CD4-positive, alpha-beta T cell treated with Interleukin-6 for 4 hours (primary cell): ENCODE results near the gene CCL23.
A peak's percentile ranks its signal among the peaks of the same experiment; 100 is the strongest.
"Not testable (repeated sequence)": the region's sequence is repeated elsewhere in the genome, so short reads cannot be mapped to it uniquely, and the experiment has no call there.

Experiments
- DNase-seq: peaks from one replicate; pipeline ENCODE4 v3.0.0-alpha.2; 2020; ENCODE audit warnings: mixed read lengths

CCL23 gene

DNA sequence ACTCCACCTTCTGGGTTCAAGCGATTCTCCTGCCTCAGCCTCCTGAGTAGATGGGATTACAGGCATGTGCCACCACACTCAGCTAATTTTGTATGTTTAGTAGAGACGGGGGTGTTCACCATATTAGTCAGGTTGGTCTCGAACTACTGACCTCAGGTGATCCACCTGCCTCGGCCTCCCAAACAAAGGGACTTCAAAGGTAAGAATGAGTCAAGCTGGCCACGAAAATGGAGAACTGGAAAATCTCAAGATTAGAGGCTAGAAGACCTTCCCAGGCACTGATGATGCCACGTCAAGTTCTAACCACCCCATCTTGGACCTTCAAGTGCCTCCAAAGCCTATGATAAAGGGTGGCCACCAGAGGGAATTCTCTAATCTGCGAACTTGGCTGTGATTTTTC is 15.1 kb downstream of the CCL23 start:
- DNase-seq: no peak

DNA sequence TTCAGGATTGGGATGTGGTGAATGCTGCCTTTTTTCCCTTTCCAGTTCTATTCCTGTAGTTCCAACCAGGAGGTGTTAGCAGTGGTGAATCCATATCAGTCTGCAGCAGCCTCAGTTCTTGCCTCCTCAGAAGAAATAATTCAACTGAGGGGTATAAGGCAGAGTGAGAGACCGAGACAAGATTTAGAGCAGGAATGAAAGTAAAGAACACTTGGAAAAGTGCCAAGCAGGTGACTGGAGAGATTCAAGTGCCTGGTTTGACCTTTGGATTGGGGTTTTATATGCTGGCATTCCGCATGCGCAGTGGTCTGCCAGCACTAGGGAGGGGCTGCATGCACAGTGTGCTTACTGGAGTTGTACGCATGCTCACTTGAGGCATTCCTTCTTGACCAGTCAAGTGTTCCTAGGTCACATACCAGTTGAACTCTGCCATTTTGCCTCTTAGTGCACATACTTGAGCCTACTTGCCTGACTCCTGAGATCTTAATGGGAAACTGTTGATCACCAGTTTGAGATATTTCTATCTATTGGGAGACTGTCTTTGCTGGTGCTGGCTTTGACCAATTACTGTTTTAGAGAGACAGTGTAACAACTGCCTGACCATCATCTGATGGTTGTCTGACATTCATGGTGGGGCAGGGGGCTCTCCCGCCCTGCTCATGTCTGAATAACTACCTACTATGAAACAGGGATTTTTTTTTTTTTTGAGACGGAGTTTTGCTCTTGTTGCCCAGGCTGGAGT is 15.7 kb downstream of the CCL23 start:
- DNase-seq: no peak

DNA sequence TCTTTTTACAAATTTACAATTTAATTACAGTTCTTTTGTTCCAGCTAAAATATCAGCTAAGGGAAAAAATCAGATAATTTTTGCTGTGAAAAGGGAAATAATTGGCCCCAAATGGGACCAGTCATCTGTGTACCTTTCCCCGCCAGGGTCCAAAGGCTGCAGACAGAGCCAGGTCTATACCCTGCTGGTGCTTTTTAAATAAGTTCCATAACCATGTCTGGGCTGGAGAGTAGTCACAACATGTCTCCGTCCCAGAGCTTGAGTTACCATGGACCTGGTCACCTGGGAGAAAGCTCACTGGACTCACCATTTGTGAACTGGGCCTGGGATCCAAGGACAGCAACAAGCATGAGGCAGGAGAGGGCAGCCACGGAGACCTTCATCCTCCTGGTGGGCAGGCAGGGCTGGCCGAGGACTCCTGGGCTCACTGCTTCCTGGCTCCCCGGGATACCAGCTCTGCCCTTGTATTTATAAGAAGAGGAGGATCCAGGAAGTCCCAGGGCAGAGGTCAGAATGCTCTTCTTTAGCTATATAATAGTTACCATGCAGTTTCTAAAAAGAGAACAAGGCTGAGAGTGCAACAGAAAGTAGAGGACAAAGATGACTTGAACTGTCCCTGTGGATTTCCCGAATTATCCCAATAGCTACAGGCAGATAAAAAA is 16.5 kb downstream of the CCL23 start, which contains the start of gene CCL15:
Gene CCL15, minus strand, starts transcription at position 444 of the 662 bp plus-strand sequence. Its CDS starts 61 bp downstream, at position 383.
- DNase-seq: no peak

DNA sequence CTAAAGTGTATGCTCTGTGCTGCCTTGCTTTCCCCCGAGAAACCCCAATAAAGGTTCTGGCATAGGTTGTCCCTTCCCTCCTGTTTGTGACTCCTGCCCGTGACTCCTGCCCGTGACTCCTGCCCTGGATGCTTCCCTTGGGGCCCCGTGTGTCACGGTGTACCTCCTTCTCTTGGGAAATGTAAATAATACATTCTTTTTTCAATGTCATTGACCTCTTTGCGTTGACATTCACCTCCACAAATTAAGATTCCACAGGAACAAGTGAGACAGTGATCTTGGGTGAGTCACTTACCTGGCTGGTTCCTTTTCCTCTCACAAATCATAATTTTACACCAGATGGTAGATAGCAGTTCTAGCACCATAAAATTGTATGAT is 17.1 kb downstream of the CCL23 start:
- no peak for DNase-seq

DNA sequence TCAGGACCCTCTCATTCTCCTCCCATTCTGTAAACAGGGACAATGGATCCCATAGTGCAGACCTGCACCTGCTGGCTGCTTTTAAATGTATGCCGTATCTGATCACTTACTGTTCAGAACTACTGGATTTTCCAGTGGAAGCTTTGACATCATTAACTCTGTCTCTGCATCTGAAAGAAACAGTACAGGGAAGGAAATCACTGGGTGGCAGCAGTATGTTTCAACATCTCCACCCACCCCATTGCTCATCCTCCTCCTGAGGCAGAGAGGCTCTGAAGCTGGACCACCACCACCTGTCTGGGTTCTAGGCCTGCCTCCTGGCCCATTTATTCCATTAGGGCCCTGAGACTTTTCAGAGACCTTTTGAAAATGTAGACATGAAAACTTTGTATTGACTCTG is 19.0 kb downstream of the CCL23 start:
- no peak for DNase-seq

DNA sequence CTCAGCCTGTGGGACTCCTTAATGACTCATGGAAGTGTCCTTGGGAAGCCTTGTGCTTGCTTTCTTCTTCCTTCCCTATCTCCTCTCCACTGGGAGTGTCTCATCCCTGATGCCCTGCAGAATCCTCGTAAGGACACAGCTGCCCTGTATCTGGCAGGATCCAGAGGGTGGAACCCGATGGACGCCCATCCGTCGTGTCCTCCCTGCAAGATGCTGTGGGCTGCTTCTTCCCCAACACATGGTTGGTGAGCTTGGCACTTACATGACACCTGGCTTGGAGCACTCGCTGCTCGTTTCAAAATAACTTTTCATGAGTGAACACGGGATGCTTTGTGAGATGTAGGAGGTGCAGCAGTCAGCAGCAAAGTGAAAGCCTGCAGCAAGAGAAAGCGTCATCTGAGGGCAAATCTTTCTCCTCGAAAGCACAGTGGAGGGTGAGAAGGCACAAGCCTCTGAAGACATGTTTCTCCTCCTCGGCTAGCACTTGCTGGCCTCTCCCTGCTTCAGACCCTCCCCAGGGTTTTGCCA is 19.7 kb downstream of the CCL23 start:
- no peak for DNase-seq

DNA sequence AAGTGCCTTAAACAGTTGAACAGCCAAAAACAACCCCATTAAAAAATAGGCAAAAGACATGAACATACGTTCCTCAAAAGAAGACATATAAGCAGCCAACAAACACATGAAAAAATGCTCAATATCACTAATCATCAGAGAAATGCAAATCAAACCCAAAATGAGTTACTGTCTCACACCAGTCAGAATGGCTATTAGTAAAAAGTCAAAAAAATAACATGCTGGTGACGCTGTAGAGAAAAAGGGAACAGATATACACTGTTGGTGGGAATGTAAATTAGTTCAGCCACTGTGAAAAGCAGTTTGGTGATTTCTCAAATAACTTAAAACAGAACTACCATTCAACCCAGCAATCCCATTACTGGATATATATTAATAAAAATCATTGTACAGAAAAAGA is 22.4 kb downstream of the CCL23 start:
- not testable (repeated sequence) for DNase-seq

DNA sequence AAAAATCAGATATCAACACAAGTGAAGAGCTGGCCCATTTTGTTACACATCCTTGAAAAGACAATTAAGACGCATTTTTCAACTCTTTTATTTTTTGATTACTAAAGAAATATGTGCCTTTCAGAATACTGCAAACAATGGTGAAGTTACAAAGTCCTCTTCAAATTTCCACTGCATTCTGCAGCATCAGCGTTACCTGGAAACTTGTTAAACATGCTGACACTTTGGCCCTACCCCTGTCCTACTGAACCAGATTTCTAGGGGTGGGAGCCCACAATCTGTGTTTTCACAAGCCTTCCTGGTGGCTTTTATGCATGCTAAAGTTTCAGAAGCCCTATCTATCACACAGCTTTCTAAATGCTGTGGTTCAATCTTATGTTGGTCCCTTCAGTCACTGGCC is 26.7 kb downstream of the CCL23 start:
- DNase-seq: no peak

DNA sequence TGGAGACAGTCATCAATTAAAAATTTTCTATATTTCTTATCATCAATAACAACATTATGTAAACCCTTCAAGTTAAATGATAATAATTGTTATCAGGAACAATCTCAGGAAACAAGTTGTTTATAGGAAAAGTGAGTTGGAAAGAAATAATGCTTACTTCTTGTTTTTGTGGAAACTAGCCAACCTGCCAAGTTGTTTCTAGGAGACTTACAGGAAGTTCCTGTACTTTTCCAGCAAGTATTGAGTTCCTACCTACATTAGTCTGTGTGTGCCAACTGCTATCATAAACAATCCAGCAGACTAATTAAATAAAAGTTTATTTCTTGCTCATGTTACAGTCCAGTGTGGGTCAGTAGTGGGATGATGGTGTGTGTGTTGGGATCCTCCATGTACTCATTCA is 29.6 kb downstream of the CCL23 start:
- DNase-seq: no peak

DNA sequence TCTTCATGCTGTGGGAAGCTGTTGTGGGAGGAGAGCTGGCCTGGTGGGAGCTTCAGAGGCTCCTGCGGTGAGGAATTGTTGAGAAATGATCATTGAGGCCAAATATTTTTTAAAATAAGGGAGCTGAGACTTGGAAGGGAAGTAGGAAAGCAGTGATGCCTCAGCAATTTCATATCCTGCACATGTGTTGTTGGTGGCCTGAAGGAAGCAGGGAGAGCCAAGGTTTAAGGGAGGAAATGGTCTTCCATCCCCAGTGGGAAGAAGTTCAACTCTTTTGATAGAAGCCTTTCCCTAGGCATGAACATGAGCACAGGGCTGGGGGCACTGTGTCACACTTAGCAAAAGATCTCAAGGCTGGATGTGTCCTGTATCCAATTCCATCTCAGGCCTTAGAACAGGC is 31.1 kb downstream of the CCL23 start, which contains the start of gene CCL14:
Gene CCL14, minus strand, starts transcription at position 87 of the 400 bp plus-strand sequence. Its CDS starts 80 bp downstream, at position 7.
- no peak for DNase-seq

DNA sequence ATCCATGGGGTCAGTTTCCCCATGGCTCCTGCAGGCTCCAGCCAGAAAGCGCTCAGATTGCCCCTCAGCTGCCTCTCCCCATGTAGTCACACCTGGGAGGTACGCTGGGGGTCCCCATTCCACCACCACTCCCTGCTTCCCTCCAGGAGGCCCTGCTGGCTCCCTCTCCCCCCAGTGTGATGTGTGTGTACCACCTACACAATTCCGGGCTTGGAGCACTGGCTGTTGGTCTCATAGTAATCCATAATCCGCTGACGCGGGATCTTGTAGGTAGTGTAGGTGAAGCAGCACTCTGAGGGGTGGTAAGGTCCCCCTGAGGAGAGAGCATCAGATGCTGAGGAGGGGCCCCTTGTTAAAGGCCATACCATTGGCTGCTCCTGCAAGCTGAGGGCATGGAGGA is 33.6 kb downstream of the CCL23 start:
- DNase-seq: no peak

DNA sequence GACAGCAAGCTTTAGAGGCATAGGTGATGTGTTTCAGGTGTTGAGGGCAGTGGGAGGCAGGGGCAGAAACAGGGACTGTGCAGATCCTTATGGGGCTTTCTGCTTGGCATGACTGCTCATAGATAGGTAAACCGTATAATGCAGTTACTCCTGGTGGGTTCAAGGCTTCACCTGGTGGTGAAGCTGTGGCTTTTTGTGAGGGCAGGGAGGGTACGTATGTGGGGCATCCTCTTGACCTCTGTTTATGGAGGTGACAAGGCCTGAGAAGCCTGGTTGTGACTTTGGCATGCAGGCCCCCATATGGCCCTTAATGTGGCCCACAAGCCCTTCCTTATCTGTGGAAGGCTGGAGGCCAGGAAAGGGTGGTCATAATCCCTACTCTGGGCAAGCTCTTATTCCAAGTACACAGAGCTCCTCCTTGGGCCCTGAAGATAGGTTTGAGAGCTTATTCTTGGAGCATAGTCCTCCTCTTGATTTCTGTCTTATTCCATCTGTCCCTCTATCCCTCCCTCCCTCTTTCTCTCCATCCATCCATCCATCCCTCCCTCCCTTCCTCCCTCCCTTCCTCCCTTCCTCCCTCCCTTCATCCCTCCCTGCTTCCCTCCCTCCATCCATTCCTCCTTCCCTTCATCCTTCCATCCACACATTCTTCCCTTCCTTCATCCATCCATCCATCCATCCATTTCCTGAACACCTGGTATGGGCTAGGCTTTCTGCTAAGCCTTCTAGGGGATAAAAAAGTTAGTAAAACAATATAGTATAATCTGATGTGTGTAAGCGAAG is 35.2 kb downstream of the CCL23 start:
- DNase-seq: no peak

DNA sequence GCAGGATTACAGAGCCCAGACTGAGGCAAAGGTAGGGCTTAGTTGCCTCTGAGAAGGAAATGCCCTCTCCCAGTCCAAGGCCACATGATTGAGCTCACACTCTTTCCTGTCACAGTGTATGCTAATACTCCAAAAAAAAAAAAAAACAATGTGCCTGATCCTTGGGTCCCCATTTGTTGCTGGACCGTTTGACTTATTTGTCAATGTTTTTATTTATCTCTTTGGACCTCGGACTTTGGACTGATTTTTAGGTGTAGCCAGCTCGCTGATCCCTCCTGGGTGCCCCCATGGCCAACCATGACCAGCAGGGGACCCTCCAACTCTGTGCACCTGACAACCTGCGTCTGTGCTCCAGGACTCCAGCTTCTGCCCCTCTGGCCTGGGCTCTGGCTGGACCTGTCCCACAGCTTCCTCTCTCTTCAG is 35.9 kb downstream of the CCL23 start:
- no peak for DNase-seq

DNA sequence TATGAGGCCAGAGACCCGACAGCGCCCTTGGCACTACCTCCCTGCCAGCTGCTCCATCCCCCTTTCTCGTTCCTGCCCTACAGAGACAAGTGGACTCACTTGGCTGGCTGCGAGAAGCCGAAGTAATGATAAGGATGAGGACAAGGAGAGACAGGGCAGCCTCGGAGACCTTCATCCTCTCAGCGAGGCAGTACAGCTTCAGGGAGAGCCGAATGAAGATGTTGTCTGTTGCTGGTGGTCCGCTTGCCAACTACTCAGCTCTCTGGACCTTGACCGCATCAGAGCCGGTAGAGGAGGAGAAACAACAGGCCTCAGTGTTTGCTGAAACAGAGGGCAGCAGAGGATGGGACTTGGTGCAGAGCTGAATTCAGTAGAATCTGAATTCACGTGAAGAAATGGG is 36.5 kb downstream of the CCL23 start, which contains the start of gene CCL16:
Gene CCL16, minus strand, starts transcription at position 252 of the 400 bp plus-strand sequence. Its CDS starts 77 bp downstream, at position 175.
- DNase-seq: no peak

DNA sequence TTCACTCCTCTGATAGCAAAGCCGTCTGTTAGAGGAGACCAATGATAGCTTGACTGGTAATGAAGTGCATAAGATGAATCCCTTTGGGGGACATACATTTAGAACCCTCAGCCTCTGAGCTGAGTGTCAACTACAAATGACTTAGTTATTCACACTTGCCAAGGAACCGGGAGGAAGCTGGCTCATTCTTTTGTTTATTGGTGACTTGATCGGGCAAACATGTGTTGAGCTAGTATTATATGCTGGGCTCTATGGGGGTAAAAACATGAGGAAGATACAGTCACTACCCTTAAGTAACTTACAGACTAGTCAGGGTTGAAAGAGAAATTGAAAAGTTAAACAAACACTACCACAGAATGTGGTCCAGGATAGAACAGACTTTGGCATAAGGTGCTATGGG is 39.4 kb downstream of the CCL23 start:
- no peak for DNase-seq

DNA sequence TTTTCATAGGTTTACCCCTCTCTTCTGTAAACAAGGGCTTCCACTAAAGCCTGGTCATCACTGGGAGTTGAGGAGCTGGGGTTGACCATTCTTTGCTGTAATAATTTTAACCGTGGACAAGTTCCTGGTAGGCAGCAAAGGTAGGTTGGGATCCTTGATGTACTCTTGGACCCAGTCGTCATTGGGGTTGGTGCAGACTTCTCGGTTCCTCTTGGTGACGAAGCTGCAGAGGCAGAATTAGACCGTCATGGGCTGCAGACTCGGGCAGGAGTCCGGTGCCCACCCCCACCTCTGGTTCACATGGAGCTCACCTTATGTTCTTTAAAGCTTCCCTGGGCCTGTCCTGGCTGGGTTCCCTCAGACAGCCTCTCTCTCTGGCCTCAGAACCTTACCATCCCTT is 40.3 kb downstream of the CCL23 start:
- DNase-seq: no peak

DNA sequence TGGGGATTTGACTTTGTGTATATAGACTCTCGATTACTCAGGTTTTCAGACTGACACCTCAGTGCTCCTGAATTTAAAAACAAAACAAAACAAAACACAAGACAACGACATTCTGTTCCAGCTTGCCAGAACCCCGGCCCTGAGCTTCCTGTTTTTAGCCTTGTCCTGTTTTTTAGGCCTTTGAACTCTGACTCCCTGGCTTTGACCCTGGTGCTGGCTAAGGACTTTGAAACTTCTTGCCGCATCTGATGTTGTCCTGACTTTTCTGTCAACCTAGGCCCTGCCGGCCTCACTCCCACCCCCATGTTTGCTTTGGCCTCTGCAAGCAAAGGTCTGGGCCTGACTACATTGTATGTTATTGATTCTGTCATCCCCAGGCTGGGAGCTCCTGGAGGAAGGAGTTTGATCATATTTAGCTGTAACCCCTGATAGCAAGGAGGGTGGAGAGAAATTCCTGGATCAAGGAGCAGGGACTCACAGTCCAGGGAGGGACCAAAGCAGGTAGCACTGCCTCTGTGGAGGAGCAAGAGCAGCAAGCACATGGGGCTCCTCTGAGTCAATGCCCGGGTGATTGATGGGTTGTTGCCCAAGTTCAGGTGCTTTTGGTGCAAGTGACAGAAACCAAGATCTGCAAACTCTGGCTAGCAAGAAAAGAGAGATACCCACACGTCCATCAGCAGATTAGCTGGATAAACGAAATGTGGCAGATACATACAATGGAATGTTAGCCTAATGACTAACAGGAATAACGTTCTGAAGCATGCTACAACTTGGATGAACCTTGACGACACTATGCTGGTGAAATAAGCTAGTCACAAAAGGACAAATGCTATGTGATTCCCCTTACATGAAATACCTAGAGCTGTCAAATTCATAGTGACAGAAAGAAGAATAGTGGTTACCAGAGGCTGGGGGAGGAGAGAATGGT is 44.2 kb downstream of the CCL23 start:
- no peak for DNase-seq

DNA sequence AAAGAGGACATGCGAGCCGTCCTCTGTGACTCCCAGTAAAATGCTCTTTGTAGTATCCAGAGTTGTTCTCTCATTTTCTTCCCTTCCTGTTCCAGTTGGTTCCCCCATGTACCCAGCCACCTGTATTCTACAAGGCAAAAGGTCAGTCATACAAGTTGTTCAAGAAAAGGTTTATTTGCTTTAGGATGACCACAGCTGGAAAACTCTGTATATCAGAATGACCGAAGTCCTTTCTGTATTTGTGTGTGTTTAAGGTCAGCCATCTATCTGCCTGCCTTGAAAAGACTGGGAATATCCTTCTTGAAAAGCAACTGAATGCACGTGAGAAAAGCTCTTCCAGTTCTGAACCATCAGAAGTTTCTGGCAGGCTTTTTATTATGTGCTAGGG is 44.8 kb downstream of the CCL23 start:
- no peak for DNase-seq

DNA sequence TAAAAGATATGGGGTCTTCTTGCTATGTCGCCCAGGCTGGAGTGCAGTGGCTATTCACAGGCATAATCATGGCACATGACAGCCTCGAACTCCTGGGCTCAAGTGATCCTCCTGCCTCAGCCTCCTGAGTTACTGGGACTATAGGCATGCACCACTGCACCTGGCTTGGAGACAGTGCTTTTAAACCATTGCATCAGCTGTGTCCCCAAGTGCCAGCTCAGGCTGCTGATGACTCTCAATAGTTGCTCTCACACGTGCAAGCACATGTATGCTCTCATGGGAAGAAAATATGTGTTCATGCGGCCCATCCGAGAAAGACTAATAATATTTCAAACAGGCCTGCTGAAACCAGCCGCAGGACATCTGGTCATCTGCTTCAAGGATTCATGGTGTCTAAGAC is 45.2 kb downstream of the CCL23 start:
- no peak for DNase-seq

DNA sequence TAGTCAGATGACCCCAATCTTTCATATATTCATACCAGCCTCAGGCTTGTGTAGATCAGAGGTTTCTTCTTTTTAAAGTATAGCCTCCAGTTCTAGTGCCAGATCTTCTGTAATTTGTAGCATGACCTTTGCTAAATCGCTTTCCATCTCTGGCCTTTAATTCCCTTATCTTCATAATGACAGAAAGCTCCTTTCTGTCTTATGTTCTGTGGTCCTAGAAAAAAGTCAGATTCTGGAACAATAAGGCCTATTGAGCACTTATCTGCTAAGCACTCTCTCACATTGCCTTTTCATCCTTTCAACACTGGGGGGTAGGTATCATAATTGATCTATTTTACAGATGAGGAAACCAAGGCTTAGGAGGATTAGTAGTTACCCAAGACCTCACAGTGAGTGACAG is 45.7 kb downstream of the CCL23 start:
- no peak for DNase-seq

DNA sequence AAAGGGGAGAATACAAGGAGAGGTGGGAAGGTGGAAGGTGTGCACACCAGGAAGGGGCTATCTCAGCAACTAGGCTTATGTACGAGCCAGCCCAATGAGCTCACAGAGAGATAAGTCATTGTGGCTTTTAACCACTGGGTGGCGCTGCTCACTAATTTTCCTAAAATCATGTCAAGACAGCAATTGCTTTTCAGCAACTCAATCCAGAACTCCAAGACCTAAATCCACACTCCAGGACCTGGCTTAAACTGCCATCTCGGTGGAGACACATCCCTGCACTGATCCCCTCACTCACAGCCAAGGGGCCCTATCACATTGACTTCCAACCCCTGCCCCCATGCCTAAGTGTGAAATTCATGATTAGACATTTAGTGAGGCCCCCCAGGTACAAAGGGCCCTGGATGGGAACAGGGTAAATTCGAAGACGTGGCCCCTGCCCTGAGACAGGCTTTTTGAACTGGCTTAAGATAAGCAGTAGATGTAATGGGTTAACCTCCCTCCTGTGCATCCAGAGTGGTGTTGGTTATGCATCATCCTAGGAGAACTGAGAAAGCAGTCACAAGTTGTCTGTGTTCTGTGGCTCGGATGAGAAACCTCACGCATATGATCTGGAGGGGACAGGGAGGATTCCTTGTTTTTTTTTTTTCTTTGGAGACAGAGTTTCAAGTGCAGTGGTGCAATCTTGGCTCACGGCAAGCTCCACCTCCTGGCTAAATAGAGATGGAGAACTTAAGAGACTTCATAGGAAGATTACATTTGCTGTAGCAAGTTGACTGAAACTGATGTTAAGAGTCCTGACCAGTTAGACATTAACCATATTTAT is 48.0 kb downstream of the CCL23 start:
- DNase-seq: peak; percentile 70
